HepG2 (cell line): Measurements from ENCODE around the gene ESRRB. TPM values are rescaled to one million over a fixed set of nuclear protein-coding genes. Genes with fewer than 3 reads are reported as not detected.

Experiments used
- AGO1 ChIP-seq: fragments of 200-400 bp; formaldehyde crosslinking; IDR thresholded peaks from 2 replicates; pipeline ENCODE4 v1.6.1; 2017; ENCODE audit warnings: mild to moderate bottlenecking, low read depth, low read length, moderate library complexity; ENCODE audit not compliant: poor library complexity, severe bottlenecking
- AGO2 ChIP-seq: fragments of 200-400 bp; formaldehyde crosslinking; optimal IDR thresholded peaks from 2 replicates; pipeline ENCODE3; 2017; ENCODE audit warnings: mild to moderate bottlenecking, low read depth, low read length, moderate library complexity
- ATM ChIP-seq: fragments of 450-650 bp; IDR thresholded peaks from 2 replicates; pipeline ENCODE4 v1.7.1; 2017; ENCODE audit warnings: mild to moderate bottlenecking, borderline replicate concordance
- DBP ChIP-seq: sonication (generic); formaldehyde crosslinking; IDR thresholded peaks from 2 replicates; pipeline ENCODE4 v1.4.0; 2020; ENCODE audit warnings: missing genetic modification reagents; ENCODE audit errors: not compliant biosample characterization
- DNMT3B ChIP-seq: conservative IDR thresholded peaks from 2 replicates; pipeline ENCODE4 v1.6.1; 2016; ENCODE audit warnings: missing biosample characterization, control low read depth
- ISL2 ChIP-seq: sonication (generic); formaldehyde crosslinking; IDR thresholded peaks from 2 replicates; pipeline ENCODE4 v1.5.0; 2020; ENCODE audit warnings: missing genetic modification reagents
- MBNL3 ChIP-seq: fragments of 250-450 bp; sonication (Bioruptor Pico); conservative IDR thresholded peaks from 2 replicates; pipeline ENCODE4 v1.8.0; 2022; ENCODE audit warnings: mild to moderate bottlenecking, inconsistent platforms
- PATZ1 ChIP-seq: sonication (generic); formaldehyde crosslinking; IDR thresholded peaks from 2 replicates; pipeline ENCODE4 v1.4.0; 2020; ENCODE audit warnings: missing genetic modification reagents
- PLRG1 ChIP-seq: fragments of 450-650 bp; conservative IDR thresholded peaks from 2 replicates; pipeline ENCODE4 v1.6.1; 2016
- RAD21 ChIP-seq: fragments of 450-650 bp; formaldehyde crosslinking; IDR thresholded peaks from 2 replicates; pipeline ENCODE4 v1.5.0; 2020; ENCODE audit warnings: mild to moderate bottlenecking
- RBM39 ChIP-seq: fragments of 200-400 bp; formaldehyde crosslinking; IDR thresholded peaks from one replicate; pipeline ENCODE4 v1.6.1; 2018; ENCODE audit warnings: antibody characterized with exemption, mild to moderate bottlenecking, low read depth, low read length; ENCODE audit not compliant: poor library complexity, severe bottlenecking
- SSRP1 ChIP-seq: IDR thresholded peaks from 2 replicates; pipeline ENCODE4 v1.6.1; 2016; ENCODE audit warnings: control low read depth
- TBX3 ChIP-seq: fragments of 450-650 bp; IDR thresholded peaks from 2 replicates; pipeline ENCODE4 v1.6.1; 2017; ENCODE audit warnings: antibody characterized with exemption, mild to moderate bottlenecking, inconsistent platforms, borderline replicate concordance
- YEATS2 ChIP-seq: sonication (generic); formaldehyde crosslinking; IDR thresholded peaks from 2 replicates; pipeline ENCODE4 v1.4.0; 2020; ENCODE audit warnings: missing genetic modification reagents, borderline replicate concordance
- ZBTB42 ChIP-seq: sonication (generic); formaldehyde crosslinking; IDR thresholded peaks from 2 replicates; pipeline ENCODE4 v1.5.0; 2020; ENCODE audit warnings: mild to moderate bottlenecking, missing genetic modification reagents
- ZNF317 ChIP-seq: sonication (generic); formaldehyde crosslinking; IDR thresholded peaks from 2 replicates; pipeline ENCODE4 v1.5.0; 2020; ENCODE audit warnings: mild to moderate bottlenecking, missing genetic modification reagents
- ZNF747 ChIP-seq: sonication (generic); formaldehyde crosslinking; IDR thresholded peaks from 2 replicates; pipeline ENCODE4 v1.8.1; 2023; ENCODE audit warnings: missing genetic modification reagents, mild to moderate bottlenecking, borderline replicate concordance
- ZNF770 ChIP-seq: sonication (generic); formaldehyde crosslinking; IDR thresholded peaks from 2 replicates; pipeline ENCODE4 v1.5.0; 2020; ENCODE audit warnings: mild to moderate bottlenecking, missing genetic modification reagents
- ZSCAN21 ChIP-seq: sonication (generic); formaldehyde crosslinking; IDR thresholded peaks from 2 replicates; pipeline ENCODE4 v1.8.0; 2022; ENCODE audit warnings: mild to moderate bottlenecking, missing genetic modification reagents, moderate library complexity, borderline replicate concordance
- ZXDC ChIP-seq: sonication (generic); formaldehyde crosslinking; IDR thresholded peaks from 2 replicates; pipeline ENCODE4 v1.5.0; 2020; ENCODE audit warnings: mild to moderate bottlenecking, missing genetic modification reagents
- polyA plus RNA-seq, 8 experiments: library from polyadenylated mRNA; depleted of rRNA in 3 of 8; stranded (reverse) in 7 of 8; unstranded in 1 of 8; fragments of >200 nt; fragmentation: Illumina TruSeq in 4 of 8; extraction: Trizol in 4 of 8; gene quantifications; 2 replicates each; pipeline versions ENCODE4 v1.2.1 to v1.2.3, GENCODE V29; 2011 to 2016; ENCODE audit warnings: low read depth in 4 of 8, missing spikeins in 1 of 8, mixed read lengths in 1 of 8; ENCODE audit not compliant: insufficient read depth in 1 of 8
- total RNA-seq, 5 experiments: library from RNA; depleted of rRNA; stranded (reverse); fragments of >200 nt; fragmentation: Illumina TruSeq; extraction: Trizol; gene quantifications; 2 replicates each; pipeline ENCODE4 v1.2.3, GENCODE V29; 2016; ENCODE audit warnings: low read depth in 1 of 5

The ESRRB gene
- total and polyA plus RNA-seq, 2 of the 13 experiments (the other 11 are each of a cell fraction or from before 2014, with no cell fraction given), result 0.04 to 0.33 TPM

- TF ChIP-seq TBX3 (no peak), ZBTB42 (CRISPR knock-in tag) (no peak), MBNL3 (CRISPR knock-in tag) (no peak), ZSCAN21 (CRISPR knock-in tag) (peak; percentile 73; the same call in 1 of the 2 replicates), AGO2 (no peak), ISL2 (CRISPR knock-in tag) (no peak), PATZ1 (CRISPR knock-in tag) (peak; percentile 62), AGO1 (no peak), ZXDC (no peak), DBP (CRISPR knock-in tag) (no peak), ZNF317 (CRISPR knock-in tag) (no peak), SSRP1 (CRISPR knock-in tag) (no peak), PLRG1 (no peak), ZNF770 (CRISPR knock-in tag) (no peak), ATM (no peak), YEATS2 (no peak), DNMT3B (CRISPR knock-in tag) (no peak), RAD21 (peak; percentile 94), ZNF747 (CRISPR knock-in tag) (peak; percentile 79; the same call in 1 of the 2 replicates), RBM39 (peak; percentile 47)
Observed at GRCh38 chr14:76352639-76353281, 23.2 kb upstream of the ESRRB start (continued).
